Neural progenitor cell (in vitro differentiated cells): ENCODE results near the gene TBCD.

Source experiments
- CTCF ChIP-seq: fragments of 200-600 bp; sonication (generic); IDR thresholded peaks from 2 replicates; pipeline ENCODE4 v1.5.1; 2017; ENCODE audit warnings: antibody characterized with exemption, mild to moderate bottlenecking
- EZH2 ChIP-seq: fragments of 200-600 bp; sonication (generic); IDR thresholded peaks from 2 replicates; pipeline ENCODE4 v1.6.1; 2017; ENCODE audit warnings: antibody characterized with exemption, mild to moderate bottlenecking, moderate library complexity

GRCh38 chr17:82772026-82772425 is 20.2 kb downstream of the TBCD start:
- TF ChIP-seq CTCF, result no peak
- TF ChIP-seq EZH2, result no peak
